COLO829 (cell line): Measurements from ENCODE around the gene NBPF10.
"Not testable (repeated sequence)": the region's sequence is repeated elsewhere in the genome, so short reads cannot be mapped to it uniquely, and the experiment has no call there.

Experiments
- DNase-seq: peaks from one replicate; pipeline ENCODE4 v3.0.0; 2012; ENCODE audit warnings: low spot score

NBPF10 gene, protein sequence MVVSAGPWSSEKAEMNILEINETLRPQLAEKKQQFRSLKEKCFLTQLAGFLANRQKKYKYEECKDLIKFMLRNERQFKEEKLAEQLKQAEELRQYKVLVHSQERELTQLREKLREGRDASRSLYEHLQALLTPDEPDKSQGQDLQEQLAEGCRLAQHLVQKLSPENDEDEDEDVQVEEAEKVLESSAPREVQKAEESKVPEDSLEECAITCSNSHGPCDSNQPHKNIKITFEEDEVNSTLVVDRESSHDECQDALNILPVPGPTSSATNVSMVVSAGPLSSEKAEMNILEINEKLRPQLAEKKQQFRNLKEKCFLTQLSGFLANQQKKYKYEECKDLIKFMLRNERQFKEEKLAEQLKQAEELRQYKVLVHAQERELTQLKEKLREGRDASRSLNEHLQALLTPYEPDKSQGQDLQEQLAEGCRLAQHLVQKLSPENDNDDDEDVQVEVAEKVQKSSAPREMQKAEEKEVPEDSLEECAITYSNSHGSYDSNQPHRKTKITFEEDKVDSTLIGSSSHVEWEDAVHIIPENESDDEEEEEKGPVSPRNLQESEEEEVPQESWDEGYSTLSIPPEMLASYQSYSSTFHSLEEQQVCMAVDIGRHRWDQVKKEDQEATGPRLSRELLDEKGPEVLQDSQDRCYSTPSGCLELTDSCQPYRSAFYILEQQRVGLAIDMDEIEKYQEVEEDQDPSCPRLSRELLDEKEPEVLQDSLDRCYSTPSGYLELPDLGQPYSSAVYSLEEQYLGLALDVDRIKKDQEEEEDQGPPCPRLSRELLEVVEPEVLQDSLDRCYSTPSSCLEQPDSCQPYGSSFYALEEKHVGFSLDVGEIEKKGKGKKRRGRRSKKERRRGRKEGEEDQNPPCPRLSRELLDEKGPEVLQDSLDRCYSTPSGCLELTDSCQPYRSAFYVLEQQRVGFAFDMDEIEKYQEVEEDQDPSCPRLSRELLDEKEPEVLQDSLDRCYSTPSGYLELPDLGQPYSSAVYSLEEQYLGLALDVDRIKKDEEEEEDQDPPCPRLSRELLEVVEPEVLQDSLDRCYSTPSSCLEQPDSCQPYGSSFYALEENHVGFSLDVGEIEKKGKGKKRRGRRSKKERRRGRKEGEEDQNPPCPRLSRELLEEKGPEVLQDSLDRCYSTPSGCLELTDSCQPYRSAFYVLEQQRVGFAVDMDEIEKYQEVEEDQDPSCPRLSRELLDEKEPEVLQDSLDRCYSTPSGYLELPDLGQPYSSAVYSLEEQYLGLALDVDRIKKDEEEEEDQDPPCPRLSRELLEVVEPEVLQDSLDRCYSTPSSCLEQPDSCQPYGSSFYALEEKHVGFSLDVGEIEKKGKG (N-terminal part only)

DNA sequence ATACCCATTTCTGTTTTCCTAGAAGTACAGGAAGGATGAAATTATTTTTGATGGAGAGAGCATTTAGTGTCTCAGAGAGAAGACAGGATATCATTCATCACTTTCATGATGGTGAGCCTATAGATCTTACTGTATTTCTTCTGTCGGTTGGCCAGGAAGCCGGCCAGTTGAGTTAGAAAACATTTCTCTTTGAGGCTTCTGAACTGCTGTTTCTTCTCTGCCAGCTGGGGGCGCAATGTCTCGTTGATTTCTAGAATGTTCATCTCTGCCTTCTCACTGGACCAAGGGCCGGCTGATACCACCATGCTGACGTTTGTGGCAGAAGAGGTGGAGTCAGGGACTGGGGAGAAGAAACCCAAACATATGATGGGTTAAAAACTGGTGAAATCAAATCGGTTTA is at the start of gene NBPF10:
NBPF10 (minus strand) TSS at position 340 of the 400 bp plus-strand sequence; CDS start at position 305, 35 bp downstream.
- DNase-seq = not testable (repeated sequence)

DNA sequence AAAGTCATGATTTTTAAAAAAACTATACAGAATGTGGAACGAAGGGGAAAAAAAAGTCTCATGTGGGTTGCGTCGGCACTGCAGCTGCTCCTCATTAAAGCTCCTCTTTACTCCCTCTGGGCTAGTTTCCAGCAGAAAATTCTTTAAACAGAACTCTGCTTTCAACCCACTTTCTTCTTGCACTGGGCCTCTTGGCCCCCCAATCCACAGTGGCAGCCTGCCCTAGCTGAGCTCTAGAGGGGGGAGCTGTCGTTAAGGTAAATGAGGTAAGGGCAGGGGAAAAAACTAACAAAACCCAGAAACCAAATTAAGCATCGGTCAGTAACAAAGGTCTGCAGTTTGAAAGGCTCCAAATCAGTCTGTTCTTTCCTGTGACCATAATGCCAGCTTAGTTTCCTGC is 29.9 kb upstream of the NBPF10 start:
- DNase-seq = not testable (repeated sequence)

DNA sequence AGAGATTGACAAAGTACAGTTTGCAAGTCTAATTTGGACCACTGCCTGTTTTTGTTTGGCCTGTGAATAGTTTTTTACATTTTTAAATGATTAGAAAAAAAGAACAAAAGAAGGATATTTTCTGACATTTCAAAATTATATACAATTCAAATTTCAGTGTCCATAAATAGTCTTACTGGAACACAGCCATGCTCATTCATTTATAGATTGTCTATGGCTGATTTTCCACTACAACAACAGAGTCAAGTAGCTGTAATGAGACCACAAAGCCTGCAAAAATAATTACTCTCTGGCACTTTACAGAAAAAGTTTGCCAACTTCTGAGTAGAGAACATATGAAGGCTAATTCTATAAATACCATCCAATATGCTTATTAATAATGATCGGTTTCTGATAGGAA is 23.1 kb upstream of the NBPF10 start:
- not testable (repeated sequence) for DNase-seq

DNA sequence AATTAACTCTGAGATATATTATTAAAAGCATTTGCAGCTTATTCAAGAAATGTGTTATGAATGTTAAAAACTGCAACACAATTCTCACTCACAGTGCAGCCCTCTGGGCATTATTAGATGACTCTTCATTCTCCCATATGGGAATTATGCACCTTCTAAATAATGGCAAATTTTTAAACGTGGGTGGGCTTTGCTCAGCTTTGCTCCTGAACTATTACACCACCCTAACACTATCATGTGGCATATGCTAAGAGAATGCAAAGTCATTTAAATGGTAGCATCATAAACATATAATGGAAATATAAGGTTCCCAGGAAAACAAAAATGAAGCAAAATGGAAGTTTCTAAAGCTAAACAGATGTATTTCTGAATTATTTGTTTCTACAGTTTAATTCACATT is 22.7 kb upstream of the NBPF10 start:
- DNase-seq = not testable (repeated sequence)
